Effector memory CD4-positive, alpha-beta T cell (primary cell): ENCODE results near the gene MIP.
"Not testable (repeated sequence)": the region's sequence is repeated elsewhere in the genome, so short reads cannot be mapped to it uniquely, and the experiment has no call there.

ENCODE experiments used
- DNase-seq, 3 donors: peaks; one replicate each; pipeline ENCODE4 v3.0.0-alpha.2; 2020
- H3K27ac ChIP-seq: 2 replicates; pipeline ENCODE4 v1.7.0; 2013; ENCODE audit warnings: mild to moderate bottlenecking, low read length, moderate library complexity; ENCODE audit not compliant: insufficient read depth, poor library complexity, severe bottlenecking
- H3K27me3 ChIP-seq: replicated peaks from 2 replicates; pipeline ENCODE4 v1.7.0; 2013; ENCODE audit warnings: mild to moderate bottlenecking, low read length; ENCODE audit not compliant: insufficient read depth, control insufficient read depth, poor library complexity, severe bottlenecking
- H3K36me3 ChIP-seq: 2 replicates; pipeline ENCODE4 v1.7.0; 2013; ENCODE audit warnings: mild to moderate bottlenecking, low read length, moderate library complexity; ENCODE audit not compliant: control insufficient read depth, insufficient read depth
- H3K4me1 ChIP-seq: 2 replicates; pipeline ENCODE4 v1.7.0; 2013; ENCODE audit warnings: low read length, mild to moderate bottlenecking; ENCODE audit not compliant: control insufficient read depth, insufficient read depth, poor library complexity, severe bottlenecking
- H3K4me3 ChIP-seq: 2 replicates; pipeline ENCODE4 v1.7.0; 2013; ENCODE audit warnings: low read length, low read depth, mild to moderate bottlenecking; ENCODE audit not compliant: insufficient read depth, poor library complexity, severe bottlenecking
- H3K9me3 ChIP-seq: 2 replicates; pipeline ENCODE4 v1.7.0; 2013; ENCODE audit warnings: mild to moderate bottlenecking, low read length, moderate library complexity; ENCODE audit not compliant: control insufficient read depth

Gene MIP

DNA sequence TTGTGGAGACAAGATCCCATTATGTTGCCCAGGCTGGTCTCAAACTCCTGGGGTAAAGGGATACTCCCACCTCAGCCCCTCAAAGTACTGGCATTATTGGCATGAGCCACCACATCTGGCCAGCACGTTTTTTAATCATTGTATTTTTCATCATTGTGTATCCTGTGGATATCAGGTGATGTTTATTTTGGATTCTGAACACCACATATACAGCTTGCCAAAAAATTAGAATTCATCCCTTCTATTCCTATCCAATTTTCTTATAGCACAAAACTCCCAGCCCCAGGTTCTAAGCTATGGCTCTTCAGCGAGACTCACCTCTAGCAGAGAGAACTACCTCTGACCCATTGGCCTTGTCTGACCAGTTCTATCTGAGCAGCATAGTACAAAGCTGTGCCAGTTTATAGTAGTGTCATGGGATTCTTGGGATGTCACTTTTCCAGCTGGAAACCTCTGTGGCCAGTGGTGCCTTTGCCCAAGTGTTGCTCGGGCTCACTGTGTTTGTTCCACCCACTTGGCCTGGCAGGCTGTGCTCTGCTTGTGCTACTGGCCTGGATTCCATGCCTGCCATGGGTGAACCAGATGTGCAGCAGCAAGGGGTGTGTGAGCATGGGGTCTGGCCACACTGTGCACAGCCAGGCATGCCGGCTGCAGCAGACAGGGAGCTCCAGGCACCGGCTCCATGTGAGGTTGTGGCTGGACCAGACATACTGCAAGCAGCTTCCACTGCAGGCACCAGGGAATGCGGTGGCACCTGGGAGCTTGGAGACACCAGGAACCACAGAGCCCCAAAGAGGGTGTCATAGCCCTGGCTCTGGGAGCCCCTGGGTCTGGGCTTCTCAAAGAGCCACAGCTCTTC lies 42.4 kb downstream of the MIP start:
- Histone ChIP-seq H3K4me3 (no peak overlapping the region), H3K36me3 (no peaks in the 10 kb centered on the region), H3K27me3 (no peaks in the 10 kb centered on the region), H3K9me3 (no peaks in the 10 kb centered on the region), H3K4me1 (no peaks in the 10 kb centered on the region), H3K27ac (no peak overlapping the region)
- DNase-seq = no peak

DNA sequence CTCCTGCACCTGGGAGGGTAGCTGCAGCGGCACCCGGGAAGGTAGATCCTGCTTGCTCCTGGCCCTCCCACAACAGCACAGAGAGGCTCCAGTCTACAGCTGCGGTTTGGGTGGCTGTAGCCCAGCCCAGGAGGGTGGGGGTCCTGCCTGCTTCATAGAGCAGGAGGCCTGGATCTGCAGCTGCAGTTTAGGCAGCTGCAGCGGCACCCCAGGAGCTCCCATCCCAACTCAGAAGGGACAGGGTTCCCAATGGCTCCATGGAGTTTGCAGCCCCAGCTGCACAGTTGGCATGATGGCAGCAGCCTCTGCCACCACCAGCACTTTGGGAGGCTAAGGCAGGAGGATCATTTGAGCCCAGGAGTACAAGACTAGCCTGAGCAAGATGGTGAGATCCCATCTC lies 43.7 kb downstream of the MIP start:
- Histone ChIP-seq H3K4me3 (no peak overlapping the region), H3K36me3 (no peaks in the 10 kb centered on the region), H3K4me1 (no peaks in the 10 kb centered on the region), H3K27me3 (no peaks in the 10 kb centered on the region), H3K9me3 (no peaks in the 10 kb centered on the region), H3K27ac (no peak overlapping the region)
- DNase-seq = no peak

DNA sequence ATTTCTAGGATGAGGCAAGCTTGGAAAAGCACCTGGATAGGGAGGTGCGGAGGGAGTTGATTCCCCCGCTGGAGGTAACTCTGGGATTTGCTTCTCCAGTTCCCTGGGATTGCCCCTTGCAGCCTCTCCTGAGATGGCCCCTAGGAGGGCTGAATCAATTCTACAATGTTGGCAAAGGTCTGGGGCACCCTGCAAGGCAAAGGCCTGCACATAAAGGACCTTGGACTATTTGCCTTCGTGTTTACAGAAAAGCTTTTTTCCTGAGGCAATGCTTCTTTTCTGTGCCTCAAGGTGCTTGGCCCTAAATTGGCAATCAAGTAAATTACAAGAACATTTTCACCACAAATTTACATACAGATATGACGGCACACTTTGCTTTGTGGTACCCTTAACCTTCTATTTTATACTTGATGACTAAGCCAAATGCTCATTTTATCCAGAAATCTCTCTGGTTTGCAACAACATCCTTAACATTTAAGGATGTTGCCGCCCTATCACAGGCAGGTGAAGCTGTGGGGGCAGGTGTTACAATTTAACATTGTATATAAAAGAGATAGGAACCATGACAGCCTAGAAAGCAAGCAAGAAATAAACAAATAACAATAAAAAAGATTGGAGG lies 45.5 kb downstream of the MIP start:
- no peak overlapping the region for H3K4me3 ChIP-seq
- H3K36me3 ChIP-seq = no peaks in the 10 kb centered on the region
- no peak for DNase-seq
- H3K27me3 ChIP-seq = no peaks in the 10 kb centered on the region
- no peak overlapping the region for H3K27ac ChIP-seq
- H3K4me1 ChIP-seq = no peaks in the 10 kb centered on the region
- H3K9me3 ChIP-seq = no peaks in the 10 kb centered on the region

DNA sequence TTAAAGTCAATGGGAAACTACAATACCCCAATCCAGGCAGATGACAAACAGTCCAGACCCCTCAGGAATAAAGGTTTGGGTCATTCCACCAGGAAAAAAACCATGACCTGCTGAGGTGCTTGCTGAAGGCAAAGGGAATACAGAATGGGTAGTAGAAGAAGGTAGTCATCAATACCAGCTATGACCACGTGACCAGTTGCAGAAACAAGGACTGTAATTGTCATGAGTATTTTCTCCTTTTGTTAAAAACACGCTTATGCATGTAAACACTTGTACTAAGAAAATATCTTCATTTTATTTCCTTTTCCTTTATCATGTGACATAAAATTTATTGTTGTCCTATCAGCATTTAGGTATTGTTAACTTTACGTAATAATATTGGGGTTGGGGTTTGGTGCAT lies 50.2 kb downstream of the MIP start:
- not testable (repeated sequence) for DNase-seq, H3K27ac ChIP-seq, H3K9me3 ChIP-seq, H3K27me3 ChIP-seq, H3K36me3 ChIP-seq, H3K4me3 ChIP-seq, H3K4me1 ChIP-seq

DNA sequence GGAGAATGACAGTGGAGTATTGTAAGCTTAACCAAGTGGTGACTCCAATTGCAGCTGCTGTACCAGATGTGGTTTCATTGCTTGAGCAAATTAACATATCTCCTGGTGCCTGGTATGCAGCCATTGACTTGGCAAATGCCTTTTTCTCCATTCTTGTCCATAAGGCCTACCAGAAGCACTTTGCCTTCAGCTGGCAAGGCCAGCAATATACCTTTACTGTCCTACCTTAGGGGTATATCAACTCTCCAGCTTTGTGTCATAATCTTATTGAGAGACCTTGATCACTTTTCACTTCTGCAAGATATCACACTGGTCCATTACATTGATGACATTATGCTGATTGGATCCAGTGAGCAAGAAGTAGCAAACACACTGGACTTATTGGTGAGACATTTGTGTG lies 52.8 kb downstream of the MIP start:
- H3K36me3 ChIP-seq, H3K4me1 ChIP-seq, H3K4me3 ChIP-seq, H3K27me3 ChIP-seq, H3K27ac ChIP-seq, DNase-seq, H3K9me3 ChIP-seq: not testable (repeated sequence)

DNA sequence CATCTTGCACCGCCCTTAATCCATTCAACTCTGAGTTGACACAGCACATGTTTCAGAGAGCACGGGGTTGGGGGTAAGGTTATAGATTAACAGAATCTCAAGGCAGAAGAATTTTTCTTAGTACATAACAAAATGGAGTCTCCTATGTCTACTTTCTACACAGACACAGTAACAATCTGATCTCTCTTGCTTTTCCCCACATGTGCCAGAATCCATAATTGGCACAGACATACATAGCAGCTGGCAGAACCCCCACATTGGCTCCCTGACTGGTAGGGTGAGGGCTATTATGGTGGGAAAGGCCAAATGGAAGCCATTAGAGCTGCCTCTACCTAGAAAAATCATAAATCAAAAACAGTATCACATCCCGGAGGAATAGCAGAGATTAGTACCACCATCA lies 53.3 kb downstream of the MIP start:
- DNase-seq, H3K27me3 ChIP-seq, H3K27ac ChIP-seq, H3K9me3 ChIP-seq, H3K4me3 ChIP-seq, H3K4me1 ChIP-seq, H3K36me3 ChIP-seq: not testable (repeated sequence)
